A673 (cell line): ENCODE measurements around the gene OTOA.

Source experiments
- EZH2 ChIP-seq: fragments of 200-600 bp; sonication (generic); IDR thresholded peaks from 2 replicates; pipeline ENCODE4 v1.6.1; 2017; ENCODE audit warnings: borderline replicate concordance, low read depth, mild to moderate bottlenecking, mixed read lengths, antibody characterized with exemption, low read length; ENCODE audit not compliant: poor library complexity, severe bottlenecking
- TF ChIP-seq, protein P1 (sequence below): fragments of 300-800, 200-600 bp; sonication (generic); conservative IDR thresholded peaks from 2 replicates; pipeline ENCODE4 v1.5.1; 2017; ENCODE audit warnings: low read depth, mild to moderate bottlenecking, antibody characterized with exemption, low read length, moderate library complexity, mixed read lengths

DNA sequence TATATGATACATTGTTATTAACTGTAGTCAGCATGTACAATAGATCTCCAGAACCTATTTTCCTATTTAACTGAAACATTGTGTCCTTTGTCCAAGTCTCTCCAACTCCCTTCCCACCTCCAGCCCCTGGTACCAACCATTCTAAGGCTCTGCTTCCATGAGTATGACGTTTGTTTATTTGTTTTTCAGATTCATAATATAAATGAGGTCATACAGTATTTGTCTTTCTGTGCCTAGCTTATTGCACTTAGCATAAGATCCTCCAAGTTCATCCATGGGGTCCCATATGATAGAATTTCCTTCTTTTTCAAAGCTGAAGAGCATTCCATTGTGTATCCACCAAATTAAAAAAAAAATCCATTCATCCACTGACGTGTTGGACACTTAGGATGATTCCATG, 39.4 kb downstream of the OTOA start:
- TF ChIP-seq, protein P1, sequence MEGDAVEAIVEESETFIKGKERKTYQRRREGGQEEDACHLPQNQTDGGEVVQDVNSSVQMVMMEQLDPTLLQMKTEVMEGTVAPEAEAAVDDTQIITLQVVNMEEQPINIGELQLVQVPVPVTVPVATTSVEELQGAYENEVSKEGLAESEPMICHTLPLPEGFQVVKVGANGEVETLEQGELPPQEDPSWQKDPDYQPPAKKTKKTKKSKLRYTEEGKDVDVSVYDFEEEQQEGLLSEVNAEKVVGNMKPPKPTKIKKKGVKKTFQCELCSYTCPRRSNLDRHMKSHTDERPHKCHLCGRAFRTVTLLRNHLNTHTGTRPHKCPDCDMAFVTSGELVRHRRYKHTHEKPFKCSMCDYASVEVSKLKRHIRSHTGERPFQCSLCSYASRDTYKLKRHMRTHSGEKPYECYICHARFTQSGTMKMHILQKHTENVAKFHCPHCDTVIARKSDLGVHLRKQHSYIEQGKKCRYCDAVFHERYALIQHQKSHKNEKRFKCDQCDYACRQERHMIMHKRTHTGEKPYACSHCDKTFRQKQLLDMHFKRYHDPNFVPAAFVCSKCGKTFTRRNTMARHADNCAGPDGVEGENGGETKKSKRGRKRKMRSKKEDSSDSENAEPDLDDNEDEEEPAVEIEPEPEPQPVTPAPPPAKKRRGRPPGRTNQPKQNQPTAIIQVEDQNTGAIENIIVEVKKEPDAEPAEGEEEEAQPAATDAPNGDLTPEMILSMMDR: no peak
- TF ChIP-seq EZH2: no peak
